GM12878 (cell line): ENCODE results near the gene MAPKAPK2. TPM values are rescaled to one million over a fixed set of nuclear protein-coding genes. Genes with fewer than 3 reads are reported as not detected.

Source experiments
- ATAC-seq: fragments of 200-7000 bp; cut with Tn5 transposase; 3 replicates; pipeline ENCODE4 v1.9.1; 2020; ENCODE audit warnings: mild to moderate bottlenecking, moderate library complexity
- BruUV-seq: library from RNA; stranded (reverse); fragments of 400-500 nt; replicated peaks from 2 replicates; lab custom pipeline; 2021; lab: Mats Ljungman, UMichigan
- CTCF ChIA-PET: fragments of 300-600 bp; sonication (Branson Sonifier 250); formaldehyde crosslinking; extraction: SDS; loops from one replicate; lab custom pipeline; 2021; ENCODE audit warnings: inconsistent platforms; lab: Yijun Ruan, JAX
- POLR2A ChIA-PET: fragments of 350-600 bp; formaldehyde crosslinking; extraction: SDS; loops from one replicate; lab custom pipeline; 2021; ENCODE audit warnings: inconsistent platforms; lab: Charles Lee
- RAD21 ChIA-PET: fragments of 300-600 bp; sonication (Branson Sonifier 250); formaldehyde crosslinking; loops from one replicate; lab custom pipeline; 2023; ENCODE audit warnings: antibody characterized with exemption; ENCODE audit not compliant: unreplicated experiment; lab: Charles Lee
- SMC1A ChIA-PET: fragments of 300-600 bp; sonication (Branson Sonifier 250); formaldehyde crosslinking; loops from one replicate; lab custom pipeline; 2023; ENCODE audit not compliant: unreplicated experiment, uncharacterized antibody; lab: Charles Lee
- DNase-seq: peaks from one replicate; pipeline ENCODE4 v3.0.0-alpha.2; 2011; ENCODE audit warnings: low read depth, low spot score
- FAIRE-seq: peaks from 3 replicates; lab custom pipeline; 2011; peaks lifted over from hg19 to GRCh38; lab: Jason Lieb, UNC
- H2AFZ ChIP-seq: 2 replicates; pipeline ENCODE4 v1.6.0; 2011; ENCODE audit warnings: low read depth, low read length, control low read depth; ENCODE audit not compliant: control insufficient read depth
- H3K27ac ChIP-seq: 2 replicates; pipeline ENCODE4 v1.5.1; 2011; ENCODE audit warnings: control low read depth; ENCODE audit not compliant: control insufficient read depth, insufficient read depth
- H3K27me3 ChIP-seq, 2 experiments: replicated peaks in 1 of 2; 2 replicates each; pipeline versions ENCODE4 v1.6.0 to v1.6.1; 2011; ENCODE audit warnings: low read length in 1 of 2; ENCODE audit not compliant: control insufficient read depth in 2 of 2, insufficient read depth in 2 of 2
- H3K36me3 ChIP-seq, 2 experiments: 2 replicates each; pipeline ENCODE4 v1.5.1; 2011; ENCODE audit warnings: low read length in 1 of 2; ENCODE audit not compliant: control insufficient read depth in 2 of 2, insufficient read depth in 2 of 2
- H3K4me1 ChIP-seq: 2 replicates; pipeline ENCODE4 v1.6.1; 2011; ENCODE audit warnings: mild to moderate bottlenecking, low read length, moderate library complexity, mixed read lengths; ENCODE audit not compliant: control insufficient read depth, insufficient read depth
- H3K4me2 ChIP-seq: 2 replicates; pipeline ENCODE4 v1.6.0; 2011; ENCODE audit warnings: control low read depth; ENCODE audit not compliant: control insufficient read depth, insufficient read depth
- H3K4me3 ChIP-seq: fragments of 200-600 bp; sonication (generic); 2 replicates; pipeline ENCODE4 v1.5.1; 2016
- H3K79me2 ChIP-seq: 2 replicates; pipeline ENCODE4 v1.6.0; 2011; ENCODE audit warnings: low read length; ENCODE audit not compliant: control insufficient read depth, insufficient read depth
- H3K9ac ChIP-seq: 2 replicates; pipeline ENCODE4 v1.8.0; 2011; ENCODE audit warnings: low read length, control low read depth, mixed read lengths; ENCODE audit not compliant: control insufficient read depth, insufficient read depth
- H3K9me3 ChIP-seq: replicated peaks from 3 replicates; pipeline ENCODE4 v1.5.1; 2011; ENCODE audit warnings: mild to moderate bottlenecking, low read length; ENCODE audit not compliant: control insufficient read depth, insufficient read depth
- H4K20me1 ChIP-seq: 2 replicates; pipeline ENCODE4 v1.6.0; 2011; ENCODE audit not compliant: control insufficient read depth, insufficient read depth
- ASH2L ChIP-seq: fragments of 300-600, 200-600 bp; sonication (generic); IDR thresholded peaks from 2 replicates; pipeline ENCODE4 v1.6.1; 2017; ENCODE audit warnings: low read depth, mild to moderate bottlenecking, borderline replicate concordance
- CBX5 ChIP-seq: sonication (generic); IDR thresholded peaks from 2 replicates; pipeline ENCODE4 v1.6.1; 2016; ENCODE audit warnings: low read depth, moderate library complexity, mild to moderate bottlenecking, inconsistent platforms
- CHD4 ChIP-seq: fragments of 200-600 bp; sonication (generic); IDR thresholded peaks from 2 replicates; pipeline ENCODE4 v1.6.1; 2016; ENCODE audit warnings: mild to moderate bottlenecking
- EZH2 ChIP-seq: IDR thresholded peaks from 2 replicates; pipeline ENCODE4 v1.6.1; 2012; ENCODE audit warnings: low read depth, mild to moderate bottlenecking, control low read depth, inconsistent platforms, low read length, borderline replicate concordance; ENCODE audit not compliant: control insufficient read depth
- FOXM1 ChIP-seq: IDR thresholded peaks from 2 replicates; pipeline ENCODE4 v1.6.1; 2012; ENCODE audit warnings: low read depth, mild to moderate bottlenecking, inconsistent platforms, low read length, moderate library complexity
- KDM1A ChIP-seq: fragments of 200-600 bp; sonication (generic); IDR thresholded peaks from 2 replicates; pipeline ENCODE4 v1.6.1; 2016; ENCODE audit warnings: borderline replicate concordance
- MTA3 ChIP-seq: IDR thresholded peaks from 2 replicates; pipeline ENCODE4 v1.6.1; 2012; ENCODE audit warnings: low read length, inconsistent platforms, borderline replicate concordance
- NFYB ChIP-seq: IDR thresholded peaks from 2 replicates; pipeline ENCODE4 v1.6.1; 2011; ENCODE audit warnings: low read depth, mild to moderate bottlenecking, low read length, improper control_type of control experiment, moderate library complexity; ENCODE audit not compliant: insufficient read depth
- NR2C1 ChIP-seq: fragments of 450-650 bp; IDR thresholded peaks from 2 replicates; pipeline ENCODE4 v1.6.1; 2017; ENCODE audit warnings: antibody characterized with exemption, mild to moderate bottlenecking, moderate library complexity
- SMARCA5 ChIP-seq: fragments of 450-650 bp; IDR thresholded peaks from 2 replicates; pipeline ENCODE4 v1.6.1; 2017; ENCODE audit warnings: mild to moderate bottlenecking
- SP1 ChIP-seq: IDR thresholded peaks from one replicate; pipeline ENCODE4 v1.6.1; 2011; ENCODE audit warnings: low read depth, low read length
- TBL1XR1 ChIP-seq: IDR thresholded peaks from 2 replicates; pipeline ENCODE4 v1.6.1; 2012; ENCODE audit warnings: low read depth, low read length, improper control_type of control experiment
- USF1 ChIP-seq: IDR thresholded peaks from 2 replicates; pipeline ENCODE4 v1.6.1; 2011; ENCODE audit warnings: borderline replicate concordance, low read depth, mild to moderate bottlenecking, moderate library complexity, mixed read lengths, low read length; ENCODE audit not compliant: insufficient read depth; ENCODE audit errors: extremely low read length
- YBX1 ChIP-seq: fragments of 450-650 bp; IDR thresholded peaks from 2 replicates; pipeline ENCODE4 v1.6.1; 2016; ENCODE audit warnings: antibody characterized with exemption
- ZNF274 ChIP-seq: IDR thresholded peaks from one replicate; pipeline ENCODE4 v1.8.0; 2011; ENCODE audit not compliant: insufficient read length, insufficient read depth
- WGBS: methylation state at CpG from one replicate; pipeline ENCODE4 v1.1.6; 2016; ENCODE audit warnings: low lambda C conversion rate; ENCODE audit not compliant: insufficient replicate concordance, insufficient coverage; ENCODE audit errors: missing lambda C conversion rate; 5-methylcytosine and 5-hydroxymethylcytosine counted together
- in situ Hi-C: fragments of 300-500 bp; cut with MboI; formaldehyde crosslinking; loops from 9 replicates; pipeline ENCODE4 v1.14.3; 2018; ENCODE audit warnings: mixed read lengths
- intact Hi-C: fragments of 100-400 bp; cut with micrococcal nuclease; formaldehyde crosslinking; loops from one replicate; pipeline ENCODE4 v1.14.2; 2022; ENCODE audit not compliant: unreplicated experiment
- polyA plus RNA-seq, 11 experiments: library from polyadenylated mRNA; depleted of rRNA in 4 of 11; unstranded in 6 of 11; stranded (reverse) in 5 of 11; fragments of >200 nt; fragmentation: Nextera tagmentation in 4 of 11; fragmentation: Illumina TruSeq in 1 of 11; extraction: Ambion mirVana in 4 of 11; extraction: Trizol in 1 of 11; gene quantifications; 1 replicate in 1 of 11; 2 replicates in 10 of 11; pipeline versions ENCODE4 v1.2.1 to v1.2.3, GENCODE V29; 2011 to 2016; ENCODE audit warnings: inconsistent platforms in 2 of 11, missing spikeins in 2 of 11, low read depth in 1 of 11
- total RNA-seq, 4 experiments: library from RNA; depleted of rRNA in 3 of 4; stranded (reverse); fragments of >200 nt in 3 of 4; fragmentation: Illumina TruSeq in 1 of 4; extraction: Trizol in 1 of 4; gene quantifications; 2 replicates each; pipeline versions ENCODE4 v1.2.1 to v1.2.3, GENCODE V29; 2013 to 2021
- TF ChIP-seq, protein P1 (sequence below): fragments of 150-350 bp; IDR thresholded peaks from 2 replicates; pipeline ENCODE4 v1.6.1; 2016; ENCODE audit warnings: low read depth, low read length

Gene MAPKAPK2
- total and polyA plus RNA-seq, 10 of the 15 experiments (the other 5 are each of a cell fraction or from before 2014, with no cell fraction given) = 0.72 to 92.2 (median 49.3) TPM

DNA sequence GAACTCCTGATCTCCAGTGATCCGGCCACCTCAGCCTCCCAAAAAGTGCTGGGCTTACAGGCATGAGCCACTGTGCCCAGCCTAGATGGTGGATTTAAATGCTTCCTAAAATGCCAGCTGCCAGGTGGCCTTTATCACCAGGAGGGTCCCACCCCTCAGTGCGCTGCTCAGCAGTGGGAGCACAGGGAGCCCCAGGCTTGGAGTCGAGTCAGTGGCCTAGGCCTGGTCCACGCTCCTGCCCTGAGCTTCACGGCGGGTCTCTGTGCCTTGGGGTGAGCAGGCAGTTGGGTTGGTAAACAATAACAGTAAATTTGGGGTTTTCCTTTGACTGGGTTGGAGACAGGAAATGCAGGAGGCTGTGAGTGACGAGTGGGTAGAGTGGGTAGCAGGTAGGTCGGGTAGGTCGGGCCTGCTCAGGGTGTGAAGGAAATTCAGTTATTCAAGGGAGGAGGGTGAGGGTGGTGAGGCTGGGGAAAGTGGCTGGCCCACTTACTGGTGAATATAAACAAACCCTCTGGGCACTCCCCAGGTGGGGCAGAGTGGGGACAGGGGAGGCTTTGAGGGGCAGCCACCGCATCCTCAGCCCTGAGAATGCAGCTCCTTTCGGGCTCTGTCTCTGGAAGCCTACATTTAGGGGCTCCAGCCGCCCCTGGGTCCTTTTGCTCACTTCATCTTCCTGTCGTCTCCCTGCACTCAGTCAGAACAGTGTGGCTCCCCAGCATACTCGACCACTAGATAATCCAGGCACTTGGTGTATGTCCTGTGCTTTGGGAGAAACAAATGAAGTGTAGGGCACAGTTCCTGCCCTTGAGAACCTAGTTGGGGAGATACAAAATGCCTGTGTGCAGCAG lies 52.4 kb downstream of the MAPKAPK2 start:
- H3K79me2 ChIP-seq = no peaks in the 10 kb centered on the region
- BruUV-seq = no TSS peak
- RAD21 ChIA-PET = interaction anchor here (0.7 to 9.3 kb wide), 14 partner anchors 12 to 246 kb away, joined by 3 to 297 read pairs (median 8); partner anchors contain the start of genes IL10 and IL19
- ATAC-seq (no peak), FAIRE-seq (no peak)
- no peak overlapping the region for H2AFZ ChIP-seq
- peak overlapping the region; percentile 40 for H3K27ac ChIP-seq
- intact Hi-C loops = loop anchor here (5.0 kb wide), 1 partner anchor 675 kb away; no protein-coding TSS in a partner anchor
- H3K9ac ChIP-seq = 0 out of 2 replicates have a peak overlapping the region, but pooled peaks have one; percentile 5
- SMC1A ChIA-PET = interaction anchor here (1.1 to 6.4 kb wide), 11 partner anchors 18 to 246 kb away, joined by 3 to 417 read pairs (median 8); partner anchors contain the start of genes IL10 and IL19
- 79% methylated on average over 14 of the region's 14 CpGs for WGBS
- H4K20me1 ChIP-seq = peaks cover 3% of the 10 kb centered on the region
- peaks cover 21 to 22% of the 10 kb centered on the region in 2 experiments; a peak in 3 of 4 replicates for H3K36me3 ChIP-seq
- no peak overlapping the region for H3K4me3 ChIP-seq
- TF ChIP-seq NR2C1 (no peak), NFYB (no peak), USF1 (no peak), TBL1XR1 (no peak), YBX1 (no peak), CBX5 (no peak), MTA3 (no peak), EZH2 (no peak), KDM1A (no peak), SMARCA5 (no peak), FOXM1 (no peak), SP1 (no peak), CHD4 (no peak), ASH2L (no peak), ZNF274 (no peak)
- TF ChIP-seq, protein P1, sequence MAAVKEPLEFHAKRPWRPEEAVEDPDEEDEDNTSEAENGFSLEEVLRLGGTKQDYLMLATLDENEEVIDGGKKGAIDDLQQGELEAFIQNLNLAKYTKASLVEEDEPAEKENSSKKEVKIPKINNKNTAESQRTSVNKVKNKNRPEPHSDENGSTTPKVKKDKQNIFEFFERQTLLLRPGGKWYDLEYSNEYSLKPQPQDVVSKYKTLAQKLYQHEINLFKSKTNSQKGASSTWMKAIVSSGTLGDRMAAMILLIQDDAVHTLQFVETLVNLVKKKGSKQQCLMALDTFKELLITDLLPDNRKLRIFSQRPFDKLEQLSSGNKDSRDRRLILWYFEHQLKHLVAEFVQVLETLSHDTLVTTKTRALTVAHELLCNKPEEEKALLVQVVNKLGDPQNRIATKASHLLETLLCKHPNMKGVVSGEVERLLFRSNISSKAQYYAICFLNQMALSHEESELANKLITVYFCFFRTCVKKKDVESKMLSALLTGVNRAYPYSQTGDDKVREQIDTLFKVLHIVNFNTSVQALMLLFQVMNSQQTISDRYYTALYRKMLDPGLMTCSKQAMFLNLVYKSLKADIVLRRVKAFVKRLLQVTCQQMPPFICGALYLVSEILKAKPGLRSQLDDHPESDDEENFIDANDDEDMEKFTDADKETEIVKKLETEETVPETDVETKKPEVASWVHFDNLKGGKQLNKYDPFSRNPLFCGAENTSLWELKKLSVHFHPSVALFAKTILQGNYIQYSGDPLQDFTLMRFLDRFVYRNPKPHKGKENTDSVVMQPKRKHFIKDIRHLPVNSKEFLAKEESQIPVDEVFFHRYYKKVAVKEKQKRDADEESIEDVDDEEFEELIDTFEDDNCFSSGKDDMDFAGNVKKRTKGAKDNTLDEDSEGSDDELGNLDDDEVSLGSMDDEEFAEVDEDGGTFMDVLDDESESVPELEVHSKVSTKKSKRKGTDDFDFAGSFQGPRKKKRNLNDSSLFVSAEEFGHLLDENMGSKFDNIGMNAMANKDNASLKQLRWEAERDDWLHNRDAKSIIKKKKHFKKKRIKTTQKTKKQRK = no peak
- TF ChIP-seq, all 136 proteins: peak for 0
- no peak for DNase-seq
- CTCF ChIA-PET = interaction anchor here (0.6 to 20.3 kb wide), 22 partner anchors 13 to 244 kb away, joined by 3 to 805 read pairs (median 4); partner anchors contain the start of genes DYRK3, IL10 and IL19
- POLR2A ChIA-PET = interaction anchor here (0.8 to 3.5 kb wide), 7 partner anchors 33 to 249 kb away, joined by 3 to 24 read pairs (median 3); partner anchors contain the start of gene IL19
- Histone ChIP-seq H3K4me1 (peaks cover 51% of the 10 kb centered on the region), H3K9me3 (no peaks in the 10 kb centered on the region), H3K4me2 (no peak overlapping the region), H3K27me3 (no peaks in the 10 kb centered on the region)
- in situ Hi-C loops = loop anchor here (5.0 kb wide), 2 partner anchors 35 to 65 kb away; partner anchors contain the start of genes IL10 and IL19
